Breast epithelium (tissue), 4 donors: Measurements from ENCODE around the gene PLCH1. TPM values are rescaled to one million over a fixed set of nuclear protein-coding genes. Genes with fewer than 3 reads are reported as not detected.

Experiments
- DNase-seq, 2 donors: peaks; one replicate each; pipeline ENCODE4 v3.0.0-alpha.2; 2019; ENCODE audit warnings: low spot score in 2 of 2
- H3K27ac ChIP-seq, 2 donors: fragments of 200-600 bp; sonication (generic) in 1 of 2; one replicate each; pipeline ENCODE4 v1.5.1; 2016 to 2019; ENCODE audit warnings: mild to moderate bottlenecking in 1 of 2
- H3K27me3 ChIP-seq, 2 donors: fragments of 200-600 bp; sonication (generic) in 1 of 2; one replicate each; pipeline versions ENCODE4 v1.5.1 to v1.6.0; 2017 to 2019; ENCODE audit warnings: control low read depth in 1 of 2, mild to moderate bottlenecking in 1 of 2
- H3K36me3 ChIP-seq: fragments of 200-600 bp; one replicate; pipeline ENCODE4 v1.5.1; 2019
- H3K4me1 ChIP-seq, 2 donors: fragments of 200-600 bp; sonication (generic); one replicate each; pipeline ENCODE4 v1.5.1; 2016 to 2019; ENCODE audit warnings: control low read depth in 1 of 2
- H3K4me3 ChIP-seq, 3 donors: fragments of 200-600 bp; sonication (generic); 1 replicate in 2 of 3; 2 replicates in 1 of 3; pipeline ENCODE4 v1.5.1; 2016 to 2019; ENCODE audit warnings: mild to moderate bottlenecking in 3 of 3, moderate library complexity in 2 of 3
- H3K9me3 ChIP-seq, 2 donors: fragments of 200-600 bp; sonication (generic) in 1 of 2; one replicate each; pipeline ENCODE4 v1.5.1; 2016 to 2019; ENCODE audit warnings: control low read depth in 1 of 2
- CTCF ChIP-seq, 3 donors: fragments of 450-650 bp; IDR thresholded peaks; one replicate each; pipeline ENCODE4 v1.5.1; 2016 to 2017; ENCODE audit warnings: antibody characterized with exemption in 3 of 3, mild to moderate bottlenecking in 3 of 3, moderate library complexity in 3 of 3
- POLR2A ChIP-seq: fragments of 450-650 bp; IDR thresholded peaks from one replicate; pipeline ENCODE4 v1.6.1; 2016; ENCODE audit warnings: antibody characterized with exemption, mild to moderate bottlenecking, moderate library complexity
- POLR2AphosphoS5 ChIP-seq, 3 donors: sonication (generic); formaldehyde crosslinking; IDR thresholded peaks; one replicate each; pipeline ENCODE4 v1.6.1; 2017; ENCODE audit warnings: antibody characterized with exemption in 3 of 3
- intact Hi-C: fragments of 100-400 bp; cut with DNase I; formaldehyde crosslinking; loops from one replicate; pipeline ENCODE4 v1.15.1; 2023; ENCODE audit warnings: low total_unique reads
- total RNA-seq, 3 donors: library from RNA; depleted of rRNA; stranded (reverse); fragments of >200 nt; gene quantifications; one replicate each; pipeline ENCODE4 v1.1.0, GENCODE V29; 2016

The PLCH1 gene
- total RNA-seq, 3 donors from 2014 or later: 2.0 to 3.4 TPM; not detected in 1

- no peak for DNase-seq
- Histone ChIP-seq H3K9me3 (no peaks in the 10 kb centered on the region), H3K27me3 (no peaks in the 10 kb centered on the region), H3K27ac (no peak overlapping the region), H3K36me3 (no peaks in the 10 kb centered on the region), H3K4me3 (no peak overlapping the region), H3K4me1 (peaks cover 0 to 3% of the 10 kb centered on the region in 2 donors)
- TF ChIP-seq CTCF (IDR thresholded peaks at IDR 0.05): no peak
- TF ChIP-seq POLR2AphosphoS5 (IDR thresholded peaks at IDR 0.05): no peak
- no peak for TF ChIP-seq POLR2A
- intact Hi-C loops: no loop called here
Observed at GRCh38 chr3:155386919-155387318, 358.0 kb downstream of the PLCH1 start.

GRCh38 chr3:155385896-155386625, 358.8 kb downstream of the PLCH1 start:
- Histone ChIP-seq H3K36me3 (no peaks in the 10 kb centered on the region), H3K27ac (peak overlapping the region in 1 of 2 donors; percentile 15), H3K27me3 (no peaks in the 10 kb centered on the region), H3K9me3 (no peaks in the 10 kb centered on the region), H3K4me3 (no peak overlapping the region), H3K4me1 (no peaks in the 10 kb centered on the region)
- TF ChIP-seq POLR2A (no peak), POLR2AphosphoS5 (IDR thresholded peaks at IDR 0.05) (no peak), CTCF (IDR thresholded peaks at IDR 0.05) (no peak)
- no peak for DNase-seq
- intact Hi-C loops: no loop called here

- H3K36me3 ChIP-seq: no peaks in the 10 kb centered on the region
- no peaks in the 10 kb centered on the region for H3K4me1 ChIP-seq
- peak in 1 of 2 donors; percentile 26 for DNase-seq
- TF ChIP-seq CTCF (IDR thresholded peaks at IDR 0.05): peak in 2 of 3 donors; percentile 27 to 33
- TF ChIP-seq POLR2A: no peak
- H3K27ac ChIP-seq: no peak overlapping the region
- H3K4me3 ChIP-seq: no peak overlapping the region
- no peaks in the 10 kb centered on the region for H3K9me3 ChIP-seq
- intact Hi-C loops: no loop called here
- no peaks in the 10 kb centered on the region for H3K27me3 ChIP-seq
Observed at GRCh38 chr3:155382396-155383042, 362.4 kb downstream of the PLCH1 start.

- H3K27me3 ChIP-seq: no peaks in the 10 kb centered on the region
- no peaks in the 10 kb centered on the region for H3K36me3 ChIP-seq
- H3K4me1 ChIP-seq: no peaks in the 10 kb centered on the region
- H3K9me3 ChIP-seq: no peaks in the 10 kb centered on the region
- no peak overlapping the region for H3K4me3 ChIP-seq
- no peak overlapping the region for H3K27ac ChIP-seq
- intact Hi-C loops: no loop called here
- no peak for DNase-seq
- TF ChIP-seq CTCF (IDR thresholded peaks at IDR 0.05): no peak
Observed at GRCh38 chr3:155377847-155378246, 367.0 kb downstream of the PLCH1 start.

GRCh38 chr3:155377071-155377470, 367.8 kb downstream of the PLCH1 start:
- Histone ChIP-seq H3K9me3 (no peaks in the 10 kb centered on the region), H3K36me3 (no peaks in the 10 kb centered on the region), H3K4me3 (no peak overlapping the region), H3K4me1 (no peaks in the 10 kb centered on the region), H3K27ac (no peak overlapping the region), H3K27me3 (no peaks in the 10 kb centered on the region)
- intact Hi-C loops: no loop called here
- no peak for TF ChIP-seq POLR2A
- no peak for TF ChIP-seq POLR2AphosphoS5 (IDR thresholded peaks at IDR 0.05)
- TF ChIP-seq CTCF (IDR thresholded peaks at IDR 0.05): no peak
- DNase-seq: no peak
